GM12872 (cell line): ENCODE results near the gene SPRR2B.

Experiments used
- CTCF ChIP-seq: IDR thresholded peaks from 3 replicates; pipeline ENCODE4 v1.5.1; 2011; ENCODE audit warnings: low read depth, mild to moderate bottlenecking, low read length, moderate library complexity; ENCODE audit not compliant: insufficient read depth

The SPRR2B gene

GRCh38 chr1:153057375-153057774, 14.0 kb downstream of the SPRR2B start, which contains the start of gene SPRR2A:
Gene SPRR2A, minus strand, starts transcription at chr1:153057512. Its CDS starts 777 bp downstream, at chr1:153056735.
- TF ChIP-seq CTCF = no peak

DNA sequence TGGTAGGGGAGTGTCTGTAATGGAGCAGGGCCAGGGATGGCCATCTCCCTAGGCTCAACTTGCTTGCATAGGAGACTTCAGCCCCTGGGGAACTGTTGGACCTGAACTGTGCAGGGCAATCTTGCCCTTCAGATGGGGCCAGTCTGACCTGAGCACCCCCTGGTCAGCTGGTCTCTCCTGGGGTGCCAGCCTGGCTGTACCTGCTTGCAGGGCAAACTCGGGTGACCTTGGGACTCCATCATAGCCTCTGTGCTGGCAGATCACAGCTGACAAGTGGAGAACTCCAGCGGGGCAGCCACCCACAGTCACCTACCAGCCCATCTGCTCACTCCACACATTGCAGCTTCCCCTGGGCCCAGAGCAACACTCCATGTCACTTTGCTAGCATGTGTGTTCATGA, 22.2 kb downstream of the SPRR2B start:
- no peak for TF ChIP-seq CTCF

- no peak for TF ChIP-seq CTCF
Measured at GRCh38 chr1:153040950-153041631, 30.3 kb downstream of the SPRR2B start, which contains the start of gene SPRR2D. Gene SPRR2D, minus strand, starts transcription at chr1:153041120. Its CDS starts 774 bp downstream, at chr1:153040346.

DNA sequence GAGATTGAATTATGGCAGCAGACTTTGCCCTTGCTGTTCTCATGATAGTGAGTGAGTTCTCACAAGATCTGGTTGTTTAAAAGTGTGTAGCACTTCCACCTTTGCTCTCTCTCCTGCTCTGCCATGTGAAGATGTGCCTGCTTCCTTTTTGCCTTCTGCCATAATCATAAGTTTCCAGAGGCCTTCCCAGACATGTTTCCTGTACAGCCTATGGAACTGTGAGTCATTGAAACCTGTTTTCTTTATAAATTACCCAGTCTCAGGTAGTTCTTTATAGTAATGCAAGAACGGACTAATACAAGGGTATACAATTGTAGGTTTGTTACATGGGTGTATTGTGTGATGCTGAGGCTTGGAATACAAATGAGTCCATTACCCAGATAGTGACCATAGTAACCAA, 36.2 kb downstream of the SPRR2B start:
- no peak for TF ChIP-seq CTCF

DNA sequence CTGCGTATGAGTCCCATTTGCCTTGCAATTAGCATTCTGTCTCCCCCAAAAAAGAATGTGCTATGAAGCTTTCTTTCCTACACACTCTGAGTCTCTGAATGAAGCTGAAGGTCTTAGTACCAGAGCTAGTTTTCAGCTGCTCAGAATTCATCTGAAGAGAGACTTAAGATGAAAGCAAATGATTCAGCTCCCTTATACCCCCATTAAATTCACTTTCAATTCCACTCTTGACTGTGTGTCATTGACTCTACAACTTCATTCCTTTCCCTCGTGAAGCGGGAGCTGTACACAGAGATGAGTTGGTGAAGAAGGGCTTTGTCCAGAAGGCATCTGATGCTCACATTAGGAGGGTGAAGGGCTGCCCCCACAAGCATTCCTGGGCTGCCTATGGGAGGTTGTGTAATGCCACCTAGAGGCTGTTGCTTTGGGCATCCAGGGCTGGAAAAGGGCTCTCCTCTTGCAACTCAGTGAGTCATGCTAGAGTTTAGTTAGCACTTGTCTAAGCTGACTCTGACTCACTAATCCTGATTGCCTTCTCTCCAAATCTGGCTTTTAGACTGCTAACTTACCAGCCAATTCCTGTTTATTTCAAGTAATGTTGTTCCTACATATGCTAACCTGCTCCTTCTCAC, 38.6 kb downstream of the SPRR2B start:
- peak; percentile 51; the same call in 2 of the 3 replicates for TF ChIP-seq CTCF

DNA sequence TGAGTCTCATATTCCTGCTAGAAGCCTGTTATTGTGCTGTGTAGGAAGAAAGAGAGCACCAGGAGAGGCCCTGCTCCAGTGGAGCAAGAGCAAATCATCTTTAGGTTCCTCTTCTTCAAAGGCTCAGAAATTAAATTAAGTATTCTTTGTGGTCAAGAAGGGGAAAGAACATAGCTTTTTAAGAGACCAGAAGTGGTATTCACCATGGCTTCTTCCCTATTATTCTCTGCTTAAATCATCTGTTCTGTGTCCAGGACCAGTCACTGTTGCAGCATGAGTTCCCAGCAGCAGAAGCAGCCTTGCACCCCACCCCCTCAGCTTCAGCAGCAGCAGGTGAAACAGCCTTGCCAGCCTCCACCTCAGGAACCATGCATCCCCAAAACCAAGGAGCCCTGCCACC, 39.3 kb downstream of the SPRR2B start:
- no peak for TF ChIP-seq CTCF

- TF ChIP-seq CTCF = no peak
Measured at GRCh38 chr1:153030895-153031294, 40.5 kb downstream of the SPRR2B start, which contains the start of gene SPRR1B. Gene SPRR1B, plus strand, starts transcription at chr1:153031203. Its CDS starts 1,143 bp downstream, at chr1:153032346.
